ENCODE data around the gene A2M. TPM values are rescaled to one million over a fixed set of nuclear protein-coding genes. Genes with fewer than 3 reads are reported as not detected.
A peak's percentile ranks its signal among the peaks of the same experiment; 100 is the strongest.
"Not testable (repeated sequence)": the region's sequence is repeated elsewhere in the genome, so short reads cannot be mapped to it uniquely, and the experiment has no call there.

The A2M gene
- total RNA-seq, result under 1 TPM in 1 of 2 donors, not detected in 1; 0.60 TPM

GRCh38 chr12:9115731-9116559, at the start of gene A2M:
Gene A2M, minus strand, starts transcription at chr12:9115919. Its CDS starts 70 bp downstream, at chr12:9115849.
- no peak for DNase-seq
- Mint-ChIP-seq H3K9me3 (no peaks in the 10 kb centered on the region), H3K36me3 (ENCODE audit: insufficient read depth in 2 of 2) (no peaks in the 10 kb centered on the region), H3K4me3 (peak within 1 kb of the TSS in 1 of 2 donors; percentile 53), H3K27me3 (ENCODE audit: low read depth) (peaks cover 5% of the 10 kb centered on the region), H3K4me1 (ENCODE audit: low read depth) (peaks cover 14% of the 10 kb centered on the region), H3K27ac (peak within 1 kb of the TSS; percentile 24)
- no peak for ATAC-seq (replicated peaks in 1 of 2)

- H3K27me3 Mint-ChIP-seq (ENCODE audit: low read depth), result no peaks in the 10 kb centered on the region
- H3K4me1 Mint-ChIP-seq (ENCODE audit: low read depth), result no peaks in the 10 kb centered on the region
- no peak overlapping the region for H3K4me3 Mint-ChIP-seq
- DNase-seq, result no peak
- no peak overlapping the region for H3K27ac Mint-ChIP-seq
- ATAC-seq (replicated peaks in 1 of 2), result no peak
- H3K36me3 Mint-ChIP-seq (ENCODE audit: insufficient read depth in 2 of 2), result no peaks in the 10 kb centered on the region
- no peaks in the 10 kb centered on the region for H3K9me3 Mint-ChIP-seq
These were observed 47.7 kb upstream of the A2M start for GRCh38 chr12:9163392-9163791.

GRCh38 chr12:9156119-9156518, 40.4 kb upstream of the A2M start:
- H3K27me3 Mint-ChIP-seq (ENCODE audit: low read depth), result no peaks in the 10 kb centered on the region
- no peaks in the 10 kb centered on the region for H3K9me3 Mint-ChIP-seq

GRCh38 chr12:9149372-9149771, 33.7 kb upstream of the A2M start:
- Mint-ChIP-seq H3K27ac (no peak overlapping the region), H3K9me3 (peaks cover 9 to 12% of the 10 kb centered on the region in 2 donors), H3K4me1 (ENCODE audit: low read depth) (peaks cover 9% of the 10 kb centered on the region), H3K36me3 (ENCODE audit: insufficient read depth in 2 of 2) (peaks cover 12 to 17% of the 10 kb centered on the region in 2 donors), H3K4me3 (no peak overlapping the region), H3K27me3 (ENCODE audit: low read depth) (peaks cover 8% of the 10 kb centered on the region)
- no peak for ATAC-seq (replicated peaks in 1 of 2)
- no peak for DNase-seq

More at GRCh38 chr12:9156119-9156518, 40.4 kb upstream of the A2M start:
- H3K4me1 Mint-ChIP-seq (ENCODE audit: low read depth), result no peaks in the 10 kb centered on the region
- no peaks in the 10 kb centered on the region for H3K36me3 Mint-ChIP-seq (ENCODE audit: insufficient read depth in 2 of 2)
- H3K27ac Mint-ChIP-seq, result no peak overlapping the region
- ATAC-seq (replicated peaks in 1 of 2) (no peak), DNase-seq (no peak)
- no peak overlapping the region for H3K4me3 Mint-ChIP-seq

GRCh38 chr12:9148926-9149325, 33.2 kb upstream of the A2M start:
- H3K27me3 Mint-ChIP-seq (ENCODE audit: low read depth), result peaks cover 12% of the 10 kb centered on the region
- peaks cover 16 to 21% of the 10 kb centered on the region in 2 donors for H3K36me3 Mint-ChIP-seq (ENCODE audit: insufficient read depth in 2 of 2)
- no peak overlapping the region for H3K4me3 Mint-ChIP-seq
- DNase-seq (no peak), ATAC-seq (replicated peaks in 1 of 2) (no peak)
- H3K4me1 Mint-ChIP-seq (ENCODE audit: low read depth), result peaks cover 9% of the 10 kb centered on the region
- H3K27ac Mint-ChIP-seq, result no peak overlapping the region
- H3K9me3 Mint-ChIP-seq, result peaks cover 12 to 15% of the 10 kb centered on the region in 2 donors

GRCh38 chr12:9147461-9147860, 31.7 kb upstream of the A2M start:
- Mint-ChIP-seq H3K27me3 (ENCODE audit: low read depth) (peaks cover 16% of the 10 kb centered on the region), H3K9me3 (peaks cover 13 to 16% of the 10 kb centered on the region in 2 donors), H3K4me3 (no peak overlapping the region), H3K27ac (peak overlapping the region; percentile 71), H3K4me1 (ENCODE audit: low read depth) (peaks cover 9% of the 10 kb centered on the region), H3K36me3 (ENCODE audit: insufficient read depth in 2 of 2) (peaks cover 17 to 26% of the 10 kb centered on the region in 2 donors)
- DNase-seq (no peak), ATAC-seq (replicated peaks in 1 of 2) (no peak)

- H3K36me3 Mint-ChIP-seq (ENCODE audit: insufficient read depth in 2 of 2), result peaks cover 17 to 26% of the 10 kb centered on the region in 2 donors
- peaks cover 9% of the 10 kb centered on the region for H3K4me1 Mint-ChIP-seq (ENCODE audit: low read depth)
- no peak overlapping the region for H3K4me3 Mint-ChIP-seq
- peaks cover 16% of the 10 kb centered on the region for H3K27me3 Mint-ChIP-seq (ENCODE audit: low read depth)
- H3K27ac Mint-ChIP-seq, result no peak overlapping the region
- DNase-seq (no peak), ATAC-seq (replicated peaks in 1 of 2) (no peak)
- H3K9me3 Mint-ChIP-seq, result peaks cover 13 to 16% of the 10 kb centered on the region in 2 donors
These were observed 29.0 kb upstream of the A2M start for GRCh38 chr12:9144730-9145106.

GRCh38 chr12:9143929-9144729, 28.4 kb upstream of the A2M start:
- H3K4me1 Mint-ChIP-seq (ENCODE audit: low read depth), result peaks cover 9% of the 10 kb centered on the region
- peaks cover 17 to 26% of the 10 kb centered on the region in 2 donors for H3K36me3 Mint-ChIP-seq (ENCODE audit: insufficient read depth in 2 of 2)
- DNase-seq (no peak), ATAC-seq (replicated peaks in 1 of 2) (no peak)
- H3K4me3 Mint-ChIP-seq, result no peak overlapping the region
- H3K27me3 Mint-ChIP-seq (ENCODE audit: low read depth), result peaks cover 16% of the 10 kb centered on the region
- H3K9me3 Mint-ChIP-seq, result peaks cover 13 to 16% of the 10 kb centered on the region in 2 donors
- no peak overlapping the region for H3K27ac Mint-ChIP-seq

- peaks cover 9% of the 10 kb centered on the region for H3K4me1 Mint-ChIP-seq (ENCODE audit: low read depth)
- no peak for DNase-seq
- no peak overlapping the region for H3K27ac Mint-ChIP-seq
- peaks cover 16% of the 10 kb centered on the region for H3K27me3 Mint-ChIP-seq (ENCODE audit: low read depth)
- H3K9me3 Mint-ChIP-seq, result peaks cover 13 to 16% of the 10 kb centered on the region in 2 donors
- peaks cover 17 to 26% of the 10 kb centered on the region in 2 donors for H3K36me3 Mint-ChIP-seq (ENCODE audit: insufficient read depth in 2 of 2)
- H3K4me3 Mint-ChIP-seq, result no peak overlapping the region
- ATAC-seq (replicated peaks in 1 of 2), result no peak
These were observed 27.4 kb upstream of the A2M start for GRCh38 chr12:9143137-9143536.

GRCh38 chr12:9139588-9140290, 24.0 kb upstream of the A2M start:
- Mint-ChIP-seq H3K36me3 (ENCODE audit: insufficient read depth in 2 of 2) (peaks cover 9 to 13% of the 10 kb centered on the region in 2 donors), H3K27me3 (ENCODE audit: low read depth) (peaks cover 11% of the 10 kb centered on the region)
- not testable (repeated sequence) for H3K4me1 Mint-ChIP-seq (ENCODE audit: low read depth); H3K9me3 Mint-ChIP-seq; ATAC-seq (replicated peaks in 1 of 2); DNase-seq; H3K27ac Mint-ChIP-seq; H3K4me3 Mint-ChIP-seq

GRCh38 chr12:9135903-9136310, 20.2 kb upstream of the A2M start:
- H3K27ac Mint-ChIP-seq, result no peak overlapping the region
- H3K27me3 Mint-ChIP-seq (ENCODE audit: low read depth), result no peaks in the 10 kb centered on the region
- H3K4me1 Mint-ChIP-seq (ENCODE audit: low read depth), result no peaks in the 10 kb centered on the region
- no peak for ATAC-seq (replicated peaks in 1 of 2)
- H3K36me3 Mint-ChIP-seq (ENCODE audit: insufficient read depth in 2 of 2), result peaks cover 0 to 1% of the 10 kb centered on the region in 2 donors
- DNase-seq, result no peak
- H3K4me3 Mint-ChIP-seq, result no peak overlapping the region
- no peaks in the 10 kb centered on the region for H3K9me3 Mint-ChIP-seq

- Mint-ChIP-seq H3K4me1 (ENCODE audit: low read depth) (no peaks in the 10 kb centered on the region), H3K27me3 (ENCODE audit: low read depth) (no peaks in the 10 kb centered on the region), H3K9me3 (peaks cover 0 to 2% of the 10 kb centered on the region in 2 donors), H3K4me3 (no peak overlapping the region), H3K36me3 (ENCODE audit: insufficient read depth in 2 of 2) (peaks cover 0 to 3% of the 10 kb centered on the region in 2 donors), H3K27ac (no peak overlapping the region)
- DNase-seq (peak; percentile 8 to 9), ATAC-seq (replicated peaks in 1 of 2) (no peak)
These were observed 19.4 kb upstream of the A2M start for GRCh38 chr12:9134981-9135628.
